GM12891 (cell line): ENCODE measurements around the gene NTN4.

Source experiments
- DNase-seq: peaks from one replicate; pipeline ENCODE4 v3.0.0; 2011; ENCODE audit warnings: low spot score; ENCODE audit not compliant: insufficient read length
- FAIRE-seq: peaks from 2 replicates; lab custom pipeline; 2011; peaks lifted over from hg19 to GRCh38; lab: Jason Lieb, UNC
- PAX5 ChIP-seq: IDR thresholded peaks from 2 replicates; pipeline ENCODE4 v1.6.1; 2011; ENCODE audit warnings: low read length, moderate library complexity, mild to moderate bottlenecking; ENCODE audit not compliant: insufficient read depth, severe bottlenecking
- POLR2A ChIP-seq: IDR thresholded peaks from 2 replicates; pipeline ENCODE4 v1.6.1; 2011; ENCODE audit warnings: low read depth, low read length, control low read depth
- POLR2AphosphoS5 ChIP-seq: IDR thresholded peaks from 2 replicates; pipeline ENCODE4 v1.6.1; 2011; ENCODE audit warnings: low read depth, low read length, control low read depth
- POU2F2 ChIP-seq: IDR thresholded peaks from 2 replicates; pipeline ENCODE4 v1.6.1; 2011; ENCODE audit warnings: low read depth, mild to moderate bottlenecking, control low read depth, low read length, moderate library complexity
- SPI1 ChIP-seq: IDR thresholded peaks from 2 replicates; pipeline ENCODE4 v1.6.1; 2011; ENCODE audit warnings: low read depth, low read length, control low read depth
- TAF1 ChIP-seq: IDR thresholded peaks from 2 replicates; pipeline ENCODE4 v1.6.1; 2011; ENCODE audit warnings: low read depth, low read length, control low read depth

The NTN4 gene

DNA sequence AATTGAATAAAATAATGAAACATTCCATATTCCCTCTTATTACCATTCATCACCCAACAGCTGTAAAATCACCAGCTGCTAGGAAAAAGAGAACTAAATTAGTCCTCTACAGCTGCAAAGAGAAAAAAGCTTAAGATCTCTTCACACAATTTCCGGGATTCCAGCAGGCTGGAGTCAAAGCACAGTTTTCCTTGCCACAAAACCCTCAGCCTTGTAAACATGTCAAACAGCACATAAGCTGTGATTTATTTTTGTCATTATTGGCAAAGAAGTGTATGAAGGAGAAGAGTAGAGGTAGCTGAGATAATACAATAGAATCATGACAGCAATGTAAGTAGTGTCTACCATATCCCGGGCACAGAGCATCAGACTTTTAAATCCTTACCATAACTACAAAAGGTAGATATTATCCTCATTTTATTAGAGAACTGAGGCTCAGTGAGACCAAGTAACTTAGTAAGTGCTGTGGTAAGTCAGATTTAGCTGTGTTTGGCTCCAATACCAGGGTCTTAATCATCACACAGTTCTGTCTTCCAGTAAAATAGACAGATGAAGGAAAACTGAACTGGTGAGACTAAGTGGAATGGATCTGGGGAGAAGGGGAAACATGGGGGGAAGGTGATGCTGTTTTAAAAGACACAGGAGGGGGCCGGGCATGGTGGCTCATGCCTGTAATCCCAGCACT lies 57.3 kb downstream of the NTN4 start:
- DNase-seq: no peak
- FAIRE-seq: peak; percentile 41
- TF ChIP-seq TAF1 (no peak), POU2F2 (no peak), PAX5 (no peak), SPI1 (no peak), POLR2AphosphoS5 (no peak), POLR2A (no peak)

DNA sequence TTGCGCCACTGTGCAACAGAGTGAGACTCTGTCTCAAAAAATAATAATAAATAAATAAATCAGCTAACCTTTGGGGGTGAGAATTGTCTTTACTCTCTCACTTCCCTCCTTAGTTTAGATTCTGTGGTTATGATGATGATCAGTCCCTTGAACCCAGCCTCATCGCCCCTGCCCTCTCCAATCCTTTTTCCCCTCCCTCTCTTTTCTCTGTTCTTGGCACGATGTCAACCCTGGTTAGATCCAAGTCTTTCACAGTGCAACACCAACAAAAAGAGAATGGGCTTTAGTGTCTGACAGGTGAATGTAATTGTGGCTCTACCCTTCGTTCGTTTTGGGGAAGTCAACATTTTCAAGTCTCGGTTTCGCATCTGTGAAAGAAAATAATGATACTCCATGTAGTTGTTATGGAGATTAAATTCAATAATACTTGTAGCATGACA lies 59.0 kb downstream of the NTN4 start:
- TF ChIP-seq SPI1 (peak; percentile 87), TAF1 (no peak), POLR2A (no peak)
- FAIRE-seq (peak; percentile 78), DNase-seq (peak; percentile 5)

DNA sequence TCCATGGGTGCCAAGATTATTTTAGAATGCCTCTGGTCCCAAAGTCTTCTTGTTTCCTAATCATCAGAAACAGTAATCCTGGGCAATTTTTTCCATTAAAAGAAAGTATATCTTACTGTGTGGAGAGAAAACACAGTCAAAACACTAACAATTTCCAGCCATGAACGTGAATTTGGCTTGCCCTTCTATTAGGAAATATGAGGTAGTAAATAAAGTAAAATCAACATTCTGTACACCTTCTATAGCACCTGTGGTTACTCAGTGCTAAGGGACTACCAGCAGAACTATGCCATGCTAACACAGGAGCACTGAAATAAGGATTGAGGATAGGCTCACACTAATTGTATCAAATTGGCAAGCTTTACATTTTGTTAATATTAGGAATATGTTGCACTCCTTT lies 60.1 kb downstream of the NTN4 start:
- no peak for FAIRE-seq

DNA sequence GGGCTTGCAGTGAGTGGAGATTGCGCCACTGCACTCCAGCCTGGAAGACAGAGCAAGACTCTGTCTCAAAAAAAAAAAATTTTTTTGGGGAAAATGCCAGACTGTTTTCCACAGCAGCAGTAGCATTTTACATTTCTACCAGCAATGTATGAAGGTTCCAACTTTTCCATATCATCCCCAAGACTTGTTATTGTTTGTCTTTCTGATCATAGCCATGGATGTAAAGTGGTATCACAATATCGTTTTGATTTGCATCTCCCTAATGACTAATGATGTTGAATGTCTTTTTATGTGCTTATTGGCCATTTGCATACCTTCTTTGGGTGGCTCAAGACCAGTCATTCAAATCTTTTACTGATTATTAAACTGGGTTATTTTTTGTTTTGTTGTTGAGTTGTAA lies 63.7 kb downstream of the NTN4 start:
- no peak for DNase-seq
- no peak for FAIRE-seq
- TF ChIP-seq POLR2AphosphoS5: no peak
- no peak for TF ChIP-seq POU2F2
- TF ChIP-seq POLR2A: no peak
- no peak for TF ChIP-seq TAF1
- no peak for TF ChIP-seq PAX5
- no peak for TF ChIP-seq SPI1

More for the DNA sequence above, 60.1 kb downstream of the NTN4 start:
- no peak for DNase-seq
- TF ChIP-seq POLR2AphosphoS5 (no peak), POU2F2 (no peak), POLR2A (no peak), SPI1 (no peak), TAF1 (no peak), PAX5 (no peak)

DNA sequence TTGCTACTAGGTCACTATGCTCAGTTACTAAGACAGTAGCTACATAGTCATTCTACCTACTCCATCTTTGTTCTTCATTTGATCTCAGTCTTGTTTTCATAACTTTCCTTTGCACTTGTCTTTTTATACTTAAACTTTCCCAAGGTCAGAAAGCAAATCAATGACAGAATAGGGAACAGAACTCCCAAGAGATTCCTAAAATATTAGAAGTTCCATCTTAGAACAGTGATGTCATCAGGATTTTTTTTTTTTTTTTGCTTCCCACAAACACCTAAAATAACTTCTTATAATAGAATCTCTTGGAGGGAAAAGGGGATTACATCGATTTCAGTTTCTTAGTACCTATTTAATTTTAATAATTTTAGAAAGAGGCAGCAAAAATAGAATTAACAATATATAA lies 65.8 kb downstream of the NTN4 start:
- DNase-seq (no peak), FAIRE-seq (no peak)
- TF ChIP-seq POLR2A (no peak), PAX5 (no peak), POU2F2 (no peak), TAF1 (no peak), POLR2AphosphoS5 (no peak), SPI1 (no peak)

DNA sequence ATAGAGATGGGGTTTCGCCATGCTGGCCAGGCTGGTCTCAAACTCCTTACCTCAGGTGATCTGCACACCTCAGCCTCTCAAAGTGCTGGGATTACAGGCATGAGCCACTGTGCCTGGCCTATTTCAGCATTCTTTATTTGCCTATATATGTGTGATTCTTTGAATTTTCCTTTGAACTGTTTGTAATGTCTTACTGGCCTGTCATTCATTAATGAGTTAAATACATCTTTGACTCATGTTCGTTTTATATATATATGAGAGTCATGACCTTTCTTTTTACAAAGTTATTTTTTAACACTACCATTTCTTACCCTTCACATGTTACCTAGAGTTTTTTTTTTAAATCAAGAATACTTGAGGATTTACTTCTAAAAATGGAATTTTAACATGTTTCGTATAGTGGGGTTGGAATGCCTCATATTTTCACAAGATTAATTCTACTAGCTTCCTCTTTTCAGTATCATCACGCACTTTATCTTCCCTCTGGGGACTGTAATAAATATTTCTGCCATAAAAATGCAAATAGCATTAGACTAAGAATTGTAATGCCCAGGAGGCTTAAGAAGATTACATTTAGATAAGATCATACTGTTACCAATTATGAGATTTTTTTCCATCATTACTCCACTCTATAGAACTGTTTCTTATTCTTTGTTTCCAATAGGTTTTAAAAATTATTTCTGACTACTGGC lies 66.7 kb downstream of the NTN4 start:
- FAIRE-seq: no peak
- no peak for TF ChIP-seq POLR2AphosphoS5
- no peak for TF ChIP-seq POU2F2
- no peak for TF ChIP-seq POLR2A
- no peak for TF ChIP-seq SPI1
- TF ChIP-seq PAX5: no peak
- TF ChIP-seq TAF1: no peak
- no peak for DNase-seq

DNA sequence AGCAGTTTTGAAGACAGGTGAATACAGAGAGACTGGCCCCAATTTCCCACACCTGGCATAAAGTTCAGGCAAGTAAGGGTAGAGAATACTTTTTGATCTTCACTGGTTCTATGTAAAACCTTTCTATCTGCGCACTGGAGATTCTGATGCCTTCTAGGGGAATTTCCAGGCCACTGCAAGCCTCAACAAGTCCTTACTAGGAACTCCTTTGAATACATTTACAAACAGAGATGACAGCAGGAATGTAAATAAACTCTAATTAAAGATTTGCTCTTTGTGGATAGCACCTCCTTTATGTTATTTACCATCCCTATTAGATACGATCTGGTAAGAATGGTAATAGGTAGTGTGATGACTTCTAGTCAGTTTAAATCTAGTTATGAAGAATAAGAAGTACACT lies 69.2 kb downstream of the NTN4 start:
- no peak for FAIRE-seq
- DNase-seq: no peak
- TF ChIP-seq TAF1: no peak
- no peak for TF ChIP-seq POU2F2

DNA sequence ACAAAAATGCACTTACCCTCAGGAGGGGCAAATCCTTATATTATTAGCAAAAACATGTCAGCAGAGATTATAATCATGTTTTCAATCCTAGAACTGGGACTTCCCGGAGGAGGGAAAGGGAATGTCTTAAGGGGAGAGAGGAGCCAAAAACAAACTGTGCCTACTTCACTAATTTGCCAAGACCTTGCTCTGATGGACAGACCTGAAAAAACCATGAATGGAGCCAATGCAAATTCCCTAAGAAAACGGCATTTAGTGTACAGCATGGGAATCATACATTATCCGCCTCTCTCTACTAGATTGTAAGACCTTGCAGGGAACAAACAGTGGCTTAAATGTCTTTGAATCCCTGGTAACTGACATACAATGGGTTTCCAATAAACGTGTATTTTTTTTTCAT lies 70.4 kb downstream of the NTN4 start:
- TF ChIP-seq POU2F2 (no peak), TAF1 (no peak), SPI1 (no peak), POLR2A (no peak), POLR2AphosphoS5 (no peak), PAX5 (no peak)
- no peak for FAIRE-seq
- DNase-seq: no peak

DNA sequence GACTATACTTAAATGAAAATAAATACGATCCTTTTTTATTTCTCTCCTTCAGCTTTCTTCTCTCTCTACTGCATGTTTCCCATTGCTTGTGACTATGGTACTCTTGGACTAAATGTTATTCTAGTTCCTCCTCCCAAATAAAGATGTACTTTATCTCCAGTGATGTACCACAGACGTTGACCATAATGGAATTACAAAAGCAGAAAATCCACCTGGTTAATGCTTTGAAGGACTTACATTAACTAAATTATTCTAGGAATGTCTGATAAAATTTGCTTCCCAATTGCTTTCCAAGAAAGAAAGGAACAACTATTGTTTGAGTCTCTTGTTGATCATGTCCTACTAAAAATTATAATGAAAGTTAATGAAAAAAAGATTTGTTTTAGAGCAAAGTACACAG lies 71.8 kb downstream of the NTN4 start:
- DNase-seq: no peak
- FAIRE-seq: no peak
- TF ChIP-seq POLR2AphosphoS5: no peak
- TF ChIP-seq TAF1: no peak
- no peak for TF ChIP-seq SPI1
- no peak for TF ChIP-seq POLR2A
- no peak for TF ChIP-seq POU2F2
- TF ChIP-seq PAX5: no peak
